Frontal cortex (tissue), 4 donors: ENCODE results near the gene HOXA4. TPM values are rescaled to one million over a fixed set of nuclear protein-coding genes. Genes with fewer than 3 reads are reported as not detected.

ENCODE experiments used
- DNase-seq, 2 donors: peaks; one replicate each; pipeline ENCODE4 v3.0.0; 2012; ENCODE audit warnings: low spot score in 2 of 2
- FAIRE-seq: peaks from 2 replicates; lab custom pipeline; 2012; peaks lifted over from hg19 to GRCh38; lab: Jason Lieb, UNC
- total RNA-seq: library from RNA; depleted of rRNA; stranded (reverse); fragments of >200 nt; gene quantifications from one replicate; pipeline ENCODE4 v1.2.3, GENCODE V29; 2014
- donor health status: control.
- donor health status: control.
- donor health status: control.

HOXA4 gene
- total RNA-seq, 1 donor from 2014 or later = not detected

DNA sequence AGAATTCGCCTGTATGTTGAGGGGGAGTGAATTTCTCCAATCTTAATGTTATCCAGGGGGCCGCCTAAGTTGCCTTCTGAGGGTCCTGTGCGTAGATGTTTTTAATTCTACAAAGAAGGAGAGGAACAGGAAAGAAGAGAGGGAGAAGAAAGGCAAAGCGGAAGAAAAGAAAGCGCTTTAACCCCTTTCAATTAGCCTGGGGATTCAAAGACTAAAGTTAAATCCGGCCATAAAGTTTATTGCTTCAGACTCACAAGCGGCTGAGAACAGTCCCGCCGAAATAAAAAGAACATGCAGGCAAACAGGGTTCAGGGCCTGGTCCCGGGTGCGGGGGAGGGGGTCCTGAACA, 8.4 kb upstream of the HOXA4 start:
- no peak for DNase-seq
- no peak for FAIRE-seq

GRCh38 chr7:27138472-27138871, 7.9 kb upstream of the HOXA4 start:
- FAIRE-seq = no peak
- no peak for DNase-seq

GRCh38 chr7:27137640-27138315, 7.2 kb upstream of the HOXA4 start:
- no peak for DNase-seq
- no peak for FAIRE-seq

DNA sequence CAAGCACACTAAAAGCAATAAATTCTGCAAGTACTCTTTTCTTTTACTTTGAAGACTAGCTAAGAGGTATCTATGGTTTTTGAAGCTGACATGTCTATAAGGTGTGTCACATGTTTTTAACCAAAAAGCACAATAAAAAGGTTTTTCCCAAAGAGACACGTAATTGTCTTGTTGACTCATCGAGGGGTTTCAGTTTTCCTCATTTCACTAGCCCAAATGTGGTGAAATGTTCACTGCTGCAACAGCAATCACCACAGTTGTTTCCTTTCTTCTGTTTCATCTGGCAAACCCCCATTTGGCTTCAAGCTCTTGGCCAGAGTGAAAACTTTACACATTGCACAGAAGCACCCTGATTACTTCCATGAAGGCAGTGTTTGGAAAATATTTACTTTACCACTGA, 3.8 kb upstream of the HOXA4 start:
- DNase-seq (no peak), FAIRE-seq (no peak)

- DNase-seq (no peak), FAIRE-seq (no peak)
Observed at GRCh38 chr7:27133409-27134231, 3.1 kb upstream of the HOXA4 start.

DNA sequence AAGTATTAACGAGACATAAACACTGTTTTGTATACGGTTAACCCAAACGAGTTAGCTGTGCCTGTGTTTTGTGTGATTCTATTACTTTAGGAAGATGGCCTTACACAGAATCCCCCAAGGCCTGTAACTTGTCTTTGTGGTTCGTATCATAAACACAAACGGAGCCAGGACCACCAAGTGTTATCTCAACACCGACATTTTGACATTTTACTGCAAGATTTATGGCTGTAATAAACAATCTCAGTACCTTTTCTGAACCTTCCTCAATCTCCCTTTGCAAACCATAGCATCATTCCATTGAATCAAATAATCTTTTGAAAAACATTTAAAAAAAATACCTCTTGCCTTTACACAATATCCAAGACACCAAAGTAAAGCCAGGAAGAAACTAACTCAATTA, 2.4 kb upstream of the HOXA4 start:
- no peak for DNase-seq
- FAIRE-seq = no peak

- FAIRE-seq (no peak), DNase-seq (no peak)
Observed at GRCh38 chr7:27132214-27132613, 1.7 kb upstream of the HOXA4 start.

DNA sequence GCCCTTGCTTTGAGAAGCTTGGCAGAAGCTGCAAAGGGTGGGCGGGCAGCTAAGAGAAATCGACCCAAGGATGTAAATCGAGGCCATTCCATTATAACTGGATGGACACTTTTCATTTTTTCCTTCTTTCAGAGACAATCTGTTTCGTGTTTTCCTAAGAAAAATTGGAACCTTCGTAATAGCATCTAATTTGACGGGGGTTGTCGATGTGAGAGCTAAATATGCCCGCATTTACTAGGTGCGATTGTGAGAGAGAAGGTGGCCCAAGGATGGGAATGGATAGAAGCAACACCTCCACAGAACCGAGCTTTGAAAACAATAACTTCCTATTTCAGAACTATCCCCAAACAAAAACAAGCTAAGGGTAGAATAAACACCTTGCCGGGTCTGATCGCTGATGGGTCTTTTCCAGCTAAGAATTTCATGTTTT, 848 bp upstream of the HOXA4 start:
- FAIRE-seq (no peak), DNase-seq (no peak)

DNA sequence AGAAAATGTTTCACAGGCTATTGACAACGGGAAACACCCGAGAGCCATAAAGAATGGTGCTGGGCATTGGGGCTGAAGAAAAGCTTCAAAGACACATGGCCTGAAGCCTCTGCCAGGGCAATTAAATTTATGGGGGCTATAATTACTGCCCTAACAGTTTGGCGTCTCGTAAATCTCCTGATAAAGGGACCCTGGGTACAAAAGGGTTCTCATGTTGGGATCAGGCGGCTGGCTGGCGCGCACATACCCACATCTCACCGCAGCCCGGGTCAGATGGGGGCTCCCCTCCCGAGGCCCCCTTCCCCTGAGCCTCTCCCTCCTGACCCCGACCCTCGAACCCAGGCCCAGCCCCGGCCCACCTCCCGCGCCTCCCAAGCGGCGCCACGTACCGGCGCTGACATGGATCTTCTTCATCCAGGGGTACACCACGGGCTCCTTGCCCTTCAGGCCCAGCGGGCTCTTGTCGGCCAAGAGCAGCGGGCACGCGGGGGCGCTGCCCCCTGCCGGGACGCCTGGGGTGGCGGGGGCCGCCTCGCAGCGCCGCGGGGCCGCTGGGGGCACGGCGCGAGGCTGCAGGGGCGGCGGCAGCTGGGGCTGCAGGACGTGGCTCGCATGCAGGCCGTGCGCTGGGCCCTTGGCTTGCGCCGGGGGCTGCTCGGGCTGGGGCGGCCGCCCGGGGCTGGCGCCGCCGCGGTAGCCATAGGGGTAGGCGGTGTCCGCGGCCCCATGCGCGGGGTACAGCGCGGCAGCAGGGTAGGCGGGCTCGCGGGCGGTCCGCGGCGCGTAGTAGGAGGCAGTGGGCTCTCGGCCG, 623 bp downstream of the HOXA4 start:
- FAIRE-seq = no peak
- DNase-seq = no peak

DNA sequence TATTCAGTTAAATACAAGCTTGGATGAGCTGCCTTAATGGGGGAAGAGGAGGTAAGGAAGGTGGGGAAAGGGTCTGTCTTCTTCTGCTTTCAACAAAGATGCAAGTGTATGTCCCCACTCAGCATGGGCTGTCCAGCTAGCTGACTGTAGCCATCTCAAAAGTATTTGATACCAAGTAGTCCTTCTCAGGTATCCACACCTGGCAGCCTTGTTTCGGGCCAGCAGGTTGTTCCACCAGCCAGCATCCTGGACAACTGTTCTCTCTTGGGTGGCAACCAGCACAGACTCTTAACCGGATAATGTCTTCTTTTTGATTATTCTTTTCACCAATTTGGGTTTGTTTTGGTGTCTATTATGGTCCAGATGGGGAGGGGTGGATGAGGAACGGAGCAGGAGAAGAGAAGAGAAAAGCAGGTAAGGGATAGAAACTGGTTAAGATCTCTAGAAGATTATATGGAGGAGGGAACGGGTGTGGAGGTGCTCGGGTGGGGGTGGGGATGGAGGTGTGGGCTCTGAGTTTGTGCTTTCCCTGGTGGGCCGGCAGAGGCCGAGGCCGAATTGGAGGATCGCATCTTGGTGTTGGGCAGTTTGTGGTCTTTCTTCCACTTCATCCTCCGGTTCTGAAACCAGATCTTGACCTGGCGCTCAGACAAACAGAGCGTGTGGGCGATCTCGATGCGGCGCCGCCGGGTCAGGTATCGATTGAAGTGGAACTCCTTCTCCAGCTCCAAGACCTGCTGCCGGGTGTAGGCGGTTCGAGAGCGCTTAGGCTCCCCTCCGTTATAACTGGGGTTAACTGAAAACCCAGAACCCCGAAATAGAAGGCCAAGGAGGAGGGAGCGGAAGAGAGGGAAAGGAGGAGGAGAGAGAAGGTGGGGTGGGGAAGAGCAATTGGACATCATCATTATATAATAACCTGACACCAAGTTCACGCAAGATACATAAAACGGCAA, 1.5 kb downstream of the HOXA4 start:
- FAIRE-seq = no peak
- DNase-seq = no peak

GRCh38 chr7:27128034-27128433, 2.5 kb downstream of the HOXA4 start:
- FAIRE-seq = no peak
- no peak for DNase-seq

GRCh38 chr7:27126596-27127327, 3.8 kb downstream of the HOXA4 start:
- FAIRE-seq (no peak), DNase-seq (no peak)

DNA sequence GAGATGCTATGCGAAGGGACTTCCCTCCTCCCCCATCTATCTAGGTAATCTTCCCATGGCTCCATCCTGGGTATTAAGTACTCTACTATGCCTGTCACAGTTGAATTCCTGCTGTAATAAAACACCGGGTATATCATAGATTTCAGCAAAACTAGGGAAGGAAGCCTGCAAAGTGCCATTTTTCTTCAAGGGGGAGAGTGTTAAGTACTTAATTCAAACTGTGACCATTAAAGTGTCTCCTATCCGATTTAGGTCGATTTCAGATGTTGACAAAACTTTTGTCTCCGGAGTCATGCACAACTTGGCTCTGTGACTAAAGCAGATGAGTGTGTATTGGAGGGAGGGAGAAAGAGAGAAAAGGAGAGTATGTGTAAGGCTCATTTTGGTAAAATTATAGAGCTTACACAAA, 4.6 kb downstream of the HOXA4 start:
- FAIRE-seq (no peak), DNase-seq (no peak)

- DNase-seq = no peak
- no peak for FAIRE-seq
Observed at GRCh38 chr7:27124902-27125689, 5.5 kb downstream of the HOXA4 start.

GRCh38 chr7:27124096-27124901, 6.3 kb downstream of the HOXA4 start:
- FAIRE-seq (no peak), DNase-seq (no peak)

DNA sequence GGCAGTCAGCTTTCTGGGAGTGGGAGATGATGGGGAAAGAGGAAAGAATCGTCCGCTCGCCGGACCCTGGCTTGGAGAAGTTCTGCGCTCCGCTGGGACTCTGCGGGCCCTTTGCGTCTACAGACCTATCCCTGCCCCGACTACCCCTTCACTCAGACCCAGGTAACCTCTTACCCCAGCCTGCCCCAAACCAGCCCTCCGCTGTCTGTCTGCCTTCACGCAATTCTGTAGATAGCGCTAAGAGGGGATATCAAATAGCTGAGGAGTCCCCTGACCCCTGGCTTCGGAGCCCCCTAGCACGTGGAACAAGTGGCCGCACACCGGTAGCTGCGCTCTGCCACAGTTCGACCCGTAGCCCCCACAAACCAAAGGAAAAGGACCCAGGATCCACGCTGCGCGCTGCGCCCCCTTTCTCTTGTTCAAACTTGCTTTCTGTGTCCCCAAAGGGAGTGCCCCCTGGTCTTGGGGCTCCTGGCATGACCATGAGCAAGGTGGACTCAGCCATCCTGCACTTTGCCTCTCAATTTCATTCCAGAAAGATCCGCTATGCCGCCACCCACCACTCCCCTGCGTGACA, 7.0 kb downstream of the HOXA4 start:
- DNase-seq = no peak
- FAIRE-seq = no peak

DNA sequence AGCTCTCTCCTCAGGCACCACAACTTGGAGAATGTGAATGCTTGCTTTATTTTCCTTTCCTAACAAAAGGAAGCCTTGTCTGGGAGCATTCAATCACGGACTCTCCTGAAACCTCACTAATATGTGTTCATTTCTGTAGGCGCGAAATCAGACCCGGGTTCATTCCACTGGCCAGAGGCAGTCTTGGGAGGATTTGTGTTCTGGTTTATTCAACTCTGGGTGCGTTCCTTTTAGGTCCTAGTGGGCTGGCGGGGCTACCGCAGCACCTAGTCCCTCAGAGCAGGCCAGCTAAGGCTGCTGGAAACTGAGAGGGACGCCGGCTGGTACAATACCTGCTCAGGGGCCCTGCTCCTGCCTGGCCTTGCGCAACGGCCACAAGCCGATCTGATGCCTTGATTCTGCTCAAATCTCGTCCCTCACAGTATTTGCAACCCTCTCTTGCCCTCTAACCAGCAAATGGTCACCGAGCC, 7.5 kb downstream of the HOXA4 start:
- DNase-seq (no peak), FAIRE-seq (no peak)
